DMS53 treated with DMSO at 0.1 percent for 48 hours (cell line): Measurements from ENCODE around the gene PPP1R13L.
"Not testable (repeated sequence)": the region's sequence is repeated elsewhere in the genome, so short reads cannot be mapped to it uniquely, and the experiment has no call there.

Experiments
- DNase-seq: peaks from one replicate; lab custom pipeline; 2025; ENCODE audit not compliant: unreplicated experiment; lab: John Stamatoyannopoulos, UW

PPP1R13L gene

DNA sequence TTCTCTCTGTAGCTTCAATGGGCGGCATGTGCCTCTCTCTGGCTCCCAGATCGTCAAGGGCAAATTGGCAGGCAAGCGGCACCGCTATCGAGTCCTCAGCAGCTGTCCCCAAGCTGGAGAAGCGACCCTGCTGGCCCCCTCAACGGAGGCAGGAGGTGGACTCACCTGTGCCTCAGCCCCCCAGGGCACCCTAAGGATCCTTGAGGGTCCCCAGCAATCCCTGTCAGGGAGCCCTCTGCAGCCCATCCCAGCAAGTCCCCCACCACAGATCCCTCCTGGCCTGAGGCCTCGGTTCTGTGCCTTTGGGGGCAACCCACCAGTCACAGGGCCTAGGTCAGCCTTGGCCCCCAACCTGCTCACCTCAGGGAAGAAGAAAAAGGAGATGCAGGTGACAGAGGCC, 3.3 kb upstream of the PPP1R13L start:
- DNase-seq, result no peak

DNA sequence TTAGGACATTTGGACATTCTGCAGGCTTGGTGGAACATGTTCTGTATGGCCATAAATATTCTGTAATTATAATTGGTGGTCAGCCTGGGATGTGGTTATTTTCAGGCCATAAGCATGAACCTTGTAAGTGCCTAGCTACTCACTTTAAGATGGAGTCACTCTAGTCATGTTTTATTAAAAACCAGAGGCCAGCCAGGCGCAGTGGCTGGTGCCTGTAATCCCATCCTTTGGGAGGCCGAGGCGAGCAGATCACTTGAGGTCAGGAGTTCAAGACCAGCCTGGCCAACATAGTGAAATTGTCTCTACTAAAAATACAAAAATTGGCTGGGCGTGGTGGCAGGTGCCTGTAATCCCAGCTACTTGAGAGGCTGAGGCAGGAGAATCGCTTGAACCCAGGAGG, 2.7 kb upstream of the PPP1R13L start:
- not testable (repeated sequence) for DNase-seq

DNA sequence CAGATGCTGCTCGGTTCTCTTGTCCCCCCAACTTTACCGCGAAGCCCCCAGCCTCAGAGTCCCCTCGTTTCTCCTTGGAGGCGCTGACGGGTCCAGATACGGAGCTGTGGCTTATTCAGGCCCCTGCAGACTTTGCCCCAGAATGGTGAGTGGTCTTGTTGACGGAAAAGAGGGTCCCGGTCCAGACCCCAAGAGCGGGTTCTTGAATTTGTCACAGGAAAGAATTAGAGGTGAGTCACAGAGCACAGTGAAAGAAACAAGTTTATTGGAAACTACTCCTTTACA, 2.2 kb upstream of the PPP1R13L start:
- DNase-seq, result no peak

DNA sequence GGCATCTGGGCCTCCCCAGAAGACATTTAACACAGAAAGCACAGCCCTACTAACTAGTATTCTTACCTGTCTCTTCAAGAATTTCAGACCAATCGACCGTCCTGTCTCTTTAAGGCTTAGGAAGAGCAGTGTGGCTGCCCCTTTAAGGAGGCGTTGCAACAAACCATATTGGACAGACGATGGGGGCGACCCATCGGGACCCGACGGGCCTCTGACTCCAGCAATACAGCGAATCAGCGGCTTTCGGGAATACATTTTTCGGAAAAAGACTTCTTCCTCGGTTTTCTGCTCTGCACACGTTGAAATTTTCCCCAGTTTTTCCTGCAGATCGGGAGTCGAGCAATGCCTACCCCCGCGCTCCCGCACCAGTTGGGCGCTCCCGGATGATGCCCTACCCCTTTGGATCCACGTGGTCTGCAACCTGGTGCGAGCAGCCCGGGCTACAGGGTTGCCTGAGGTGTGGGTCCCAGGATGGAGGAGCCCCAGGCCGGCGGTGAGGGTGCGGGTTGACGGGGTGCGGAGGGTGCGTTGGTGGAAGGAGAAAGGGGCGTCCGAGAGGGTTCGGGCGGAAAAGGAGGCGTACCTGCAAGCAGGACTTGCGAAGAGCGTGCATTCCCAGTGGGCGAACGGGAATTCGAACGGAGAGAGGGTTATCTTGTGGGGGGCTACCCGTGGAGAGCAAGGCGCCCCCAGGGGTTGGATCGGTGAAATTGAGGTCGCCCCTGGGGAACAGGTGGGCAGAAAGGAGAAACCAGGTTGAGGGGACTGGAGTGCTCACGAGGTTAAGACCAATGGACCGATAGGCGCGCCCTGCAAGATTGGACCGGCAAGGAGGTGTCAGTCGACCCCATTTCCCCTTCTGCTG, 1.6 kb upstream of the PPP1R13L start, which contains the start of gene POLR1G:
Gene POLR1G, plus strand, starts transcription at position 419 of the 865 bp plus-strand sequence. Its CDS starts 53 bp downstream, at position 472.
- DNase-seq, result peak; percentile 81

DNA sequence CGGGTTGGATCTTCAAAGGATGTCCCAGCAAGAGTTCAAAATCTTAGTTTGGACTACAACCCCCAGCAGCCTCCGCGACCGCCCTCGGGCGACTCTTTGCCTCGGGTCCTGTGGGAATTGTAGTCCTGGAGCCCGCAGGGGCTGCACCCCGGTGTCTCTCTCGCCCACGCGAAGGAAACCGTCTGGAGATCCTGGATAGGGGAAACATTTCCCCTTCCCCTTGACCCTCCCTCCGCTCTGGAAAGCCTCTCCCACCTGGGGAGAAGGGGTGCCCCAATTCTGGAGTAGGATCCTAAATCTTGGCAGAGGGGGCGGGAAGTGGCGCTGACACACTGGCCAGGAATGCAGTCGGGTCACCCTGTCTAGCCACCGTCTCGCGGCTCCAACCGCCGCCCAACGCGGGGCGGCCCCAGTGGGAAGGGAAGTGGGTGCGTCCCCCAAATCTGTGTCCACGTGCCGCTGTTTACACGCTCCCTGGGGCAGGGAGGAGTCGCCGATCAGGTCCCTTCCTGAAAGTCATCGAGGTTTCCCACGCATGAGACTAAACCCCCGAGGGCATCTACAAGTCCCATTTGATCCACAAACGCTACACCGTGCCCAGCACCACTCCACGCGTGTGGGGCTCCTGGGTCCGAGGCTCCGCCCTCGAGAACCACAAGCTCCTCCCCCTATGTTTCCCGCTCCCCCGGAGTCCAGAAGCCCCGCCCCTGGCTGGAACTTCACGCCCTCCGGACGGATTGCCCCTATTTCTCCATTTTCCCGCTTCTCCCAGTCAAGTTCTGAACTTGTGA, 761 bp upstream of the PPP1R13L start:
- peak; percentile 81 for DNase-seq

DNA sequence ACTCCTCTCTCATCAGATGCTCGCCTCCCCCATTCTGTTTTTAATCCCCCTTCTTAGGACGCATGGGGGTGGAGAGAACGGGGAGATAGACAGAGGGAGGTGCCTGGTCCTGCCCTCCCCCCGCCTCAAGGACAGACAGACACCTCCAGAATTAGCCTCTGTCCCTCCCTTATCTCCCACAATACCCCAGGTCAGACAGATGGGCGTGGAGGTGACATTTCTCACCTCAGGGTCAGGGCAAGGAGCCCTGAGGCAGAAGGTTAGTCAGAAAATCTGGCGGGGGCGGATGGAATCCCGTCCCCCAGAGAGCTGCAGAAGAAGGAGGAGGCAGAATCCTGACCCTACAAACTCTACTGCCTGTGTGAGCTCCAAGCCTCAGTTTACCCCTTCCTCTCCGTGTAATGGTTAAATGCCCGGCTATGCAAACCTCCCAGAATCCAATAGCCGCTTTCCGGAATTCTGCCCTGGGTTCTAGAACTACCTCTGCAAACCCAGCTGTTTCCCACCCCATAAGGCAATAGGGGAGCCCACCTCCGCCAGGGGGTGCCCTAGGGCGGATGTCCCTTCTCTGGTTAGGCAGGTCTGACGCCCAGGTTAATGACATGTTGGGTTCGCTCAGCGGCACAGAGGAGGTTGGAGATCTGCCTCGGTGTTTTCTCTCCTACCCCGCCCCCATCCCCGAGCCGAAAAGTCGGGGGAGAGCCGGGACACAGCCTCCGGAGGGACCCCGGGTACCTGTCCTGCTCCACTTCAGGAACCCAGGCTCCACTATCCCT, 900 bp downstream of the PPP1R13L start:
- DNase-seq, result peak; percentile 22

DNA sequence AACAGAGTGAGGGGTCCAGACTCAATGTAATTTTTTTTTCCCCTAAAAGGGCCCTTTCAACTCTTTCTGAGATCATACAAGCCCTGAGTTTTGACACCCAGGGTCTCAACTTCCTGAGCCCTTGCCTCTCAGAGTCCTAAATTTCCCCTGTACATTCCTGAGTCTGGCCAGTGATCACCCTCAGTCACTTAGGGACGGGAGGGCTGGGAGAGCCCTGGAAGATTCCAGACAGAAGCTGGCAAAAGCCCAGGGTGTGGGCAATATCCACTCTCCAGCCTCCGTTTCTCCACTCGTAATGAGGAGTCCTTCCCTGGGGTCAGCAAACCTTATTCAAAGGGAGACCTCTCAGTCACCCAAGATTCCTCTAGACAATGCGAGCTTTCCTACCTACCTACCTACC, 1.6 kb downstream of the PPP1R13L start:
- DNase-seq, result no peak

DNA sequence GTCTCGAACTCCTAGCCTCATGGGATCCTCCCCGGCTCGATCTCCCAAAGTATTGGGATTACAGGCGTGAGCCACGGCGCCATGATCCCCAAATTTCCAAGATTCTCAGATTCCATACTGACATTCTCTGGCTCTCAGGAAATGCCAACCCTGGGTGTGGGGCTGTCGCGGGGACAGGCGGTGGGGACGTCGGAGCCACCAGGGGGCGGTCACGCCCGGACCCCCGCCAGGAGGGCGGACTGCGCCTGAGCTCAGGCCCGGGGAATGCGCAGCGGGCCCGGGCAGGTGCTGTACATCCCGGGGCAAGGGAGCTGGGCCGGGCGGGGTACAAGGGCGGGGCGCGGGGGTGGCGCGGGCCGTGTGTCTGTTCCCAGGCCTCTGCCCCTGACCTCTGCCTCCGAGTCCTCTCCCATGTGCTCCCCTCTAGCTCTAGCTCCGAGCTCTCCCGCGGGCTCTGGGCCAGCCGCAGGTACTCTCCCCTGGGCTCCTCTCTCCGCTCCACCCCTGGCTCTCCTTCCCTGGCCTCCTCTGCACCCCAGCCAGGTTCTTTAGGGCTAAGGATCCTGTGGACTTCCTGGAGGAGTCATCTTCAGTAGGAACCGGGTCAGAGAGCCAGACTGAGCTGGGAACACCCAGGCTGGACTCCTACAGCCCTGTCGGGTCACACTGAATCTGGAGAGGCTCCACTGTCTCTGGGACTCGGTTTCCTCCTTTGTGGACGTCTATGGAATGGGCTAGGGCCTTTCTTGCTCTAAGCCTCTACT, 2.4 kb downstream of the PPP1R13L start:
- DNase-seq, result no peak

DNA sequence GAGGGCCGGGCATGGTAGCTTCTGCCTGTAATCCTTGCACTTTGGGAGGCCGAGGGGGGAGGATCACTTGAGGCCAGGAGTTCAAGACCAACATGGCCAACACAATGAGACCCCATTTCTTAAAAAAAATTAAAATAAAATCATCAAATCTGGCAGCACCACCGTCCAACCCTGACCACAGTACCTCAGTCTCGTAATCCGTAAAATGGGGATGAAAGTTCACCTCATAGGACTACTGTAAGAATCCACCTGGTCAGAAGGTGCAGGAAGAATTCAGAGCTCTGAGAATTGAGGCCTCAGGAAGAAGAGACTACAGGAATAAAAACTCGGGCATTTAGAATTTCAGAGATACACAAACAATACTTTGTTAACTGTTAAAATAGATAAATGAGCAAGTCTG, 3.1 kb downstream of the PPP1R13L start:
- no peak for DNase-seq

DNA sequence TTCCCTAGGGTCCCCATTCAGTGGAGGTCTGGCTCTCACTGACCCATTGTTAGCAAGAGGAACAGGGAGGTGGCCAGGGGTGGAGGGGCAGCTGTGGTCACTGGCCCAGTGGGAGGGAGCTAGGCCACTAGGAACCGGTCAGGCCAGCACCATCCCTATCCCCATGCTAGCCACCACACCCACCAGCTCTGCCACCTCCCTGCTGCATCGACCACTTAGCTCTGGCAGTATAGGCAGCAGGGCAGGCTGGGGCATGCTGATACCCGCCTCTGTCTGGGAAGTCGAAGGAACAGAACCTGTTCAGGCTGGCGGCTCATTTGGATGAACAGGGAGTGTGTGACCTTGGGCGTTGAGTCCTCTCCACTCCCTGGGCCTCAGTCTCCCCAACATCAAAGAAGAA, 4.7 kb downstream of the PPP1R13L start:
- DNase-seq, result no peak

DNA sequence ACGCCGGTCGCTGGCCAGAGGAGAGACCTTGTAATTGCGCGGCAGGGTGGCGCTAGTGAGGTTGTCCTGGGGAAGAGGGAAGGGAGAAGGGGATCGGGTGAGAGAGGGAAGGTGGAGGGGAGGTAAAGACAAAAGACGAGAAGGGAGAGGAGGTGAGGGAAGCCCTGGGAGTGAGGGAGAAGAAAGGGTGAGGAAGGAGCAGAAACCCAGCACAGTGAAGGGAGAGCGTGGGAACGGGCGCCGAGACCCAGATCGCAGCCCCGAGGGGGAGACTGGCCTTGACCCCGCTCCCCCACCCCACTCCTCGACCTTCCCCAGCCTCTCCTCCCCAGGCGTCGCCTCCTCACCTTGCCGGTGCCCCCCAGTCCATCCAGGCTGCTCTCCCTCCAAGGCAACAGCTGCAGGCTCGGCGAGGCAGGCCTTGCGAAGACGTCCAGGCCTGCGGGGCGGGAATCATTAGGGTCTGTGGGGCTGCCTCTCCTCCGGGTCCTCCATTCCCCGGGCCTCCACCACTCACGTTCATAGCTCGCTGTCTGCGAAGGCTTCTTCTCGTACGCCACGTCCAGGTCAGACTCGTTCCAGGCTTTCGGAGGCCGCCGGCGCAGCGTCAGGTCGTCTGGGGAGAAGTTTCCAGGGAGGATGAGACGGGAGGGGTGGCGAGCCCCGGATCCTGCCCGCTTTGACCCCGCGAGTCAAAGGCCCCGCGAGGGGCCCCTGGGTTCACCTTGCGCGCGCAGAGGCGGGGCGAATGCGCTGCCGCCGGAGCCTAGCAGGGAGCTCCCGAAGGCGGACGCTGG, 8.8 kb downstream of the PPP1R13L start:
- DNase-seq, result no peak

DNA sequence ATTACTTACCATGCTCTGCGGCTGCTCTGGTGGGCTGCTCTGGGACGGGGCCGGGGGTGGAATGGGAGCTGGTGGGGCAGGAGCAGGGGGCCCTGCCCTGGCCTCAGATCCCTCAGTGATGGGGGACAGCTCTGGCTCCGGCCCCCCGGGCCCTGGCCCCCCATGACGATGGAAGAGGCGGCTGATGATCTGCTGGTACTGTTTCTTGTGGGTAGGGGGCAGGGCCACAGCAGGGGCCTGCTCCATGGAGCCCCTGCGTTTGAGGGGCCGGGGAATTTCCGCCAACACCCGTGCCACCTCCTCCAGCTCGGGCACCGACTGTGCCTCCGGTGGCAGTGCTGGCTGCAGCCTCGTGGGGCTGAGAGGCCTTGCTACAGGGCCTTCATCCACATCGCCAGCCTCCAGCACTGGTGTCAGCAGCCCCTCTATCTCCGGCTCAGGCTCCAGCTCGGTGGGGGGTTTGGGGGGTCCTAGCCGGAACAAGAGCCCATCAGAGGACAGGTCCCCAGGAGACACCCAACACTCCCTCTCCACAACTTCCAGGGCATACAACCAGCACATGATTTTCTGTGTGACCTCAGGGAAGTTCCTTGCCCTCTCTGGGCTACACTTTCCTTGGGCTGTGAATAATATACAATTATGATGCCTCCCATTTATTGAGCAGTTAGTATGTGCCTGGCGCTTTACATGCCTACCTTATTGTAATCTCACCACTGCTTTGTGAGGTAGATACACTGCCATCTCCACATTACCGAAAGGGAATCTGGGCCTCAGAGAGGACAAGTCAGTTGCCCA, 12.8 kb downstream of the PPP1R13L start:
- no peak for DNase-seq

DNA sequence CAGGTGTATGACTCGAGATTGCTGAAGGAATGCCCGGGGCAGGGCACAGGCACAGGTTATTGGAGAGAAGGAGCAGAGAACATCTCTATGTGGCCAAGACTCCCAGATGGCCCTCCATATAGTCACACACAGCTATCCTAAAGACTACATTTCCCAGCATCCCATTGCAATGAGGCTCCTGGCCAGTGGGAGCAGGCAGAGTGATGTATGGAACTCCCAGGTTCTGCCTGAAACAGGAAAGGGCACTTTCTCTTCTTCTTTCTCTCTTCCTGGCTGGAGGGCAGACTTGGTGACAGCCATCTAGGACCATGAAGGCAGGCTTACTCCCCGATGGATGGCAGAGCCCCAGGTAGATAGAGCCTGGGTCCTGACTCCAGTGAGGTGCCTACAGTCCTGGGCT, 13.5 kb downstream of the PPP1R13L start:
- no peak for DNase-seq

DNA sequence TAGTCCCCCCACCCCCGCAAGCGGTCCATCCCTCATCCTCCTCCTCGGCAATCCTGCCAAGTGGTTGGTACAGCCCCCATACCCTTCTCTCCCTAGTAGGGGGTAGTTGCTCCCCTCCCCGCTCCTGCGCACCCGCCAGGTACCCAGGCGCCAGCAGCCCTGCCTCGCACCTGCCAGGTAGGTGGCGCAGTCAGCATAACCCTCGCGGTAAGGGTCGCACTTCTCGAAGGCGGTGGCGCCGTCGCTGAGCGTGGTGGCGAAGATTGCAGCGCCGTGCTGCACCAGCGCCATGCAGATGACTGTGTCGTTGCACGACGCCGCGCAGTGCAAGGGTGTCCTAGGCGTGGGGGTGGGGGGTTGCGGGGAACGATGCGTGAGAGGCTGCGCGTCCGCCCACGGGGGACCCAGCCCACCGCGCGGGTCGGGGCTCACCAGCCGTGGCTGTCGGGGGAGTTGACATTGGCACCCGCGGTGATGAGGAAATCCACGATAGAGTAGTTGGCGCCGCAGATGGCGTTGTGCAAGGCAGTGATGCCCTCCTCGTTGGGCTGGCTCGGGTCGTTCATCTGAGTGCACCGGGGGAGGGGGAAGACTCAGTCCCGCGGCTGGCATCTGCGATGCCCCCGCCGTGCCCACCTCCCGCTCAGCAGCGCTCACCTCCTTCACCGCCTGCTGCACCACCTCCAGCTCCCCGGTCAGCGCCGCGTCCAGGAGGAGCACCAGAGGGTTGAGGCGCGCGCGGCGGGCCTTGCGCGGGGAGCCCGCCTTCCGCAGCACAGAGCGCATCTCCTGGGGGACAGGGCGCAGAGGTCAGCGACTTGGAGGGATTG, 19.3 kb downstream of the PPP1R13L start:
- DNase-seq, result no peak

DNA sequence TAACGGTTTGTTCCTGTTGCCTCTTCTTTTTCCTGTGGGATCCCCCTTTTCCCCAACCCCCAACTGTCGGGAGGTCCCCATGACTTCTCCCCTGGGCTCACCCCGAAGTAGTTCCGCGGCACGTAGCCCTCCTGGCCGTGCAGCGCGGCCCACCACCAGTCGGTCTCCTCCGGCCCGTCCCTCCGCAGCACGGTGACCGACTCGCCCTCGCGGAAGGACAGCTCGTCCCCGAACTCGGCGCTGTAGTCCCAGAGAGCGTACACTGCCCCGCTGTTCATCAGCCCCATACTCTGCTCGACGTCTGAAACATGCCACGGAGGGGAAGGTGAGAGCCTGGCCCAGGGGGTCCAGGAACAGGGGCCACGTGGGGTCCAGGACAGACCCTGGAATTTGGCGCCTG, 22.4 kb downstream of the PPP1R13L start:
- no peak for DNase-seq

DNA sequence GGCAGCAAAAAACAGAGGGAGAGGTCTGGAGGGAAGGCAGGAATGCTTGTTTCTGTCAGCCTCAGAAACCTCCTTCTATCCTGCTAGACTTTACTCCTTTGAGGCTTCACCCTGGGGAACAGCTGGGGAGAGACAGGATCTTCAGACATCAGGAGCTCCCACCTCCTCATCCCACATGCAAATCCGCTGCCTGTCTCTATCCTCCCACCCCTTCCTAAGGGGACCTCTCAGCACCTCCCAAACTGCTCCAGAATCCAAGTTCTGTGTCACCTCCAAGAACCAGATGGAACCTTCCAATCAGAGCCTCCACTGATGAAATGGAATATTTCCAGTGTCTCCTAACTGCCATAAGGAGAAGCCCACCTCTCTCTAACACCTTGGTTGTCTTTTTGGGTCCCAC, 24.8 kb downstream of the PPP1R13L start:
- DNase-seq, result no peak

DNA sequence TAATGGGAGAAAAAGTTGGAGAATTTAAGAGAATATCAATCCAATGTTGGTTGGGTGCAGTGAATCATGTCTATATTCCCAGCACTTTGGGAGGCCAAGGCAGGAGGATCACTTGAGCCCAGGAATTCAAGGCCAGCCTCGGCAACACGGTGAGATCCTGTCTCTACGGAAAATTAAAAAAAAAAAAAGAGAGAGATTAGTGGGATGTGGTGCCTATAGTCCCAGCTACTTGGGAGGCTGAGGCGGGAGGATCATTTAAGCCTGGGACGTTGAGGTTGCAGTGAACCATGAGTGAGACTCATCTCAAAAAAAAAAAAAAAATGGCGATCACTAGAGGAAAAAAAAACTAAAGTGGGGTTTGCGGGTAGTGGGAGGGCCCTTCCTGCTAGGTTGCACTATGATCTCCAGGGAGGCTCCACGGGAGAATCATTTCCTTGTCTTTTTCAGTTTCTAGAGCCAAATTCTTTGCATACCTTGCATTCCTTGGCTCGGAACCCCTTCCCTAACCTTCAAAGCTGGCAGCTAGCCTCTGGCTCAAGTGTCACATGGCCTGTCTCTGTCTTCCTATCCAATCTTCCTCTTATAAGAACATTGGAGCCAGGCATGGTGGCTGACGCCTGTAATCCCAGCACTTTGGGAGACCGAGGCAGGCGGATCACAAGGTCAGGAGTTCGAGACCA, 28.7 kb downstream of the PPP1R13L start:
- DNase-seq, result no peak
